Adipocyte (in vitro differentiated cells): Measurements from ENCODE around the gene SMO.

Experiments used
- DNase-seq: peaks from one replicate; pipeline ENCODE4 v3.0.0-alpha.2; 2015; ENCODE audit warnings: low read depth
- H3K27me3 ChIP-seq: replicated peaks from 2 replicates; pipeline ENCODE4 v1.7.0; 2013; ENCODE audit warnings: mild to moderate bottlenecking, low read length, moderate library complexity; ENCODE audit not compliant: control insufficient read depth, insufficient read depth
- H3K36me3 ChIP-seq: 2 replicates; pipeline ENCODE4 v1.7.0; 2013; ENCODE audit warnings: low read length, mild to moderate bottlenecking, moderate library complexity; ENCODE audit not compliant: control insufficient read depth, insufficient read depth, severe bottlenecking
- H3K4me1 ChIP-seq: 2 replicates; pipeline ENCODE4 v1.7.0; 2013; ENCODE audit warnings: mild to moderate bottlenecking, low read length, moderate library complexity; ENCODE audit not compliant: control insufficient read depth, insufficient read depth
- H3K4me3 ChIP-seq: 2 replicates; pipeline ENCODE4 v1.7.0; 2013; ENCODE audit warnings: mild to moderate bottlenecking, low read length, moderate library complexity
- H3K9ac ChIP-seq: 2 replicates; pipeline ENCODE4 v1.7.0; 2013; ENCODE audit warnings: mild to moderate bottlenecking, low read length, moderate library complexity
- H3K9me3 ChIP-seq: 2 replicates; pipeline ENCODE4 v1.7.0; 2013; ENCODE audit warnings: mild to moderate bottlenecking, low read length, moderate library complexity; ENCODE audit not compliant: control insufficient read depth

SMO gene

DNA sequence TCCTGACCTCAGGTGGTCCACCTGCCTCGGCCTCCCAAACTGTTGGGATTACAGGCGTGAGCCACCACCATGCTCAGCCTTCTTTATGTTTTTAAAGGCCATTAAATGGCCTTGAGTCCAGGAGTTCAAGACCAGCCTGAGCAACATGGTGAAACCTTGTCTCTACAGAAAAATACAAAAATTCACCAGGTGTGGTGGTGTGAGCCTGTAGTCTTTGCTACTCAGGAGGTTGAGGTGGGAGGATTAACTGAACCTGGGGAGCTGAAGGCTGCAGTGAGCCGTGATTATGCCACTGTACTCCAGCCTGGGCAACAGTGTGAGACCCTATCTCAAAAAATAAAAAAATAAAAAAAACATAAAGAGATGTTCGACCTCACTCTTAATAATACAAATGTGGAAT is 11.0 kb downstream of the SMO start:
- Histone ChIP-seq H3K9ac (no peak overlapping the region), H3K4me3 (no peak overlapping the region), H3K4me1 (no peaks in the 10 kb centered on the region), H3K36me3 (no peaks in the 10 kb centered on the region), H3K9me3 (no peaks in the 10 kb centered on the region), H3K27me3 (peaks cover 3% of the 10 kb centered on the region)
- DNase-seq = no peak

DNA sequence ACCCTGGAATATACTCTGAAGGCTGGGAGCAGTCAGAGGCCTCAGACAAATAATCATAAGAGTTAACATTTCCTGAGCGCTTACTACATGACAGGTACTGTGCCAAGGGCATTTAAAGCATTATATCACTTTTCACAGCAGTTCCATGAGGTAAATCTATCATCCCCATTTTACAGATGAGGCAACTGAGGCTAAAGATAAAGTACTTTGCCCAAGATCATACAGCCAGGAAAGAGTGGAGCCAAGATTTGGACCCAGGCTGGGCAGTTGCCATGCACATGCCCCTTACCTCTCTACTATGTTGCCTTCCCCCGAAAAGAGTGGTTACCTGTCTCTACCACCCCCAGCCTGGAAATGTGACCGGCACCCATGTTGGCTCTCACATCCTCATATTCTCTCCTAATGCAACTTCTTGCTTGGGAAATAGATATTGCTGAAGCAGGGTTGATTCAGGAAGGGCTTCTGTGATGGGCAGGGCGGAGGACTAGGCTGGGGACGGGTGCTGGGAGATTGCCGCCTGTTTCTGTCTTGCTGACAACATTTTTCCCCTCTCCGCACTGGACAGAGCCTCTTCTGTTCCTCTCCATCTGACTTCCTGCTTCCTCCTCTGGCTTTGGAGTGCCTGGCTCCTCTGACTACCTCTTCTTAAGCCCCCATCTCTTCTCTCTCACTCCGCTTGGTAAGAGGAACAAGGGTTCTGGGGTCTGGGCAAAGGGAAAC is 13.8 kb downstream of the SMO start:
- H3K9ac ChIP-seq = no peak overlapping the region
- no peaks in the 10 kb centered on the region for H3K4me1 ChIP-seq
- H3K4me3 ChIP-seq = no peak overlapping the region
- H3K27me3 ChIP-seq = peaks cover 8% of the 10 kb centered on the region
- no peak for DNase-seq
- H3K9me3 ChIP-seq = no peaks in the 10 kb centered on the region
- no peaks in the 10 kb centered on the region for H3K36me3 ChIP-seq

DNA sequence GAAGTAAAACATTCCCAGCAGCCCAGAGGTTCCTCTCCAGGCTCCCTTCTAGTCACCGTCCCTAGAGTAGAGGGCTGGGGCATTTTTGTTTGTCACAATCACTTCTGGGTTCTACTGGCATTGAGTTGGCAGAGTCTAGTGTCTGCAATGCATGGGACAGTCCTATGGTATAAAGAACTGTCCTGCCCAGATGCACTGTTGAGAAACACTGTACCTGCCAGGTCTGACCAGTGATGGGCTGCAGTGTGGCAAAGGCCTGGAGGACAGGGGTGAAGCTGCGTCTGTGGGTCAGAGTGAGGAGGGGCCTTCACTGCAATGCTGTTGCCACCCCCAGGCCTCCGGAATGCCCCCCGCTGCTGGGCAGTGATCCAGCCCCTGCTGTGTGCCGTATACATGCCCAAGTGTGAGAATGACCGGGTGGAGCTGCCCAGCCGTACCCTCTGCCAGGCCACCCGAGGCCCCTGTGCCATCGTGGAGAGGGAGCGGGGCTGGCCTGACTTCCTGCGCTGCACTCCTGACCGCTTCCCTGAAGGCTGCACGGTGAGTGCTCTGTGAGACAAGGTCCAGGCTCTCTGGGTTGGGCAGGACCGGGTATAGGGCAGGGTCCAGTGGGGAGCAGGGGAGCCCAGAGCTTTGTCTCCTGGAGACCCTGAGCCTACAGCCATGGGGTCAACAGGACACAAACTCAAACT is 14.8 kb downstream of the SMO start:
- Histone ChIP-seq H3K27me3 (peaks cover 11% of the 10 kb centered on the region), H3K36me3 (no peaks in the 10 kb centered on the region), H3K9me3 (no peaks in the 10 kb centered on the region), H3K4me3 (no peak overlapping the region), H3K9ac (no peak overlapping the region), H3K4me1 (no peaks in the 10 kb centered on the region)
- DNase-seq = no peak

DNA sequence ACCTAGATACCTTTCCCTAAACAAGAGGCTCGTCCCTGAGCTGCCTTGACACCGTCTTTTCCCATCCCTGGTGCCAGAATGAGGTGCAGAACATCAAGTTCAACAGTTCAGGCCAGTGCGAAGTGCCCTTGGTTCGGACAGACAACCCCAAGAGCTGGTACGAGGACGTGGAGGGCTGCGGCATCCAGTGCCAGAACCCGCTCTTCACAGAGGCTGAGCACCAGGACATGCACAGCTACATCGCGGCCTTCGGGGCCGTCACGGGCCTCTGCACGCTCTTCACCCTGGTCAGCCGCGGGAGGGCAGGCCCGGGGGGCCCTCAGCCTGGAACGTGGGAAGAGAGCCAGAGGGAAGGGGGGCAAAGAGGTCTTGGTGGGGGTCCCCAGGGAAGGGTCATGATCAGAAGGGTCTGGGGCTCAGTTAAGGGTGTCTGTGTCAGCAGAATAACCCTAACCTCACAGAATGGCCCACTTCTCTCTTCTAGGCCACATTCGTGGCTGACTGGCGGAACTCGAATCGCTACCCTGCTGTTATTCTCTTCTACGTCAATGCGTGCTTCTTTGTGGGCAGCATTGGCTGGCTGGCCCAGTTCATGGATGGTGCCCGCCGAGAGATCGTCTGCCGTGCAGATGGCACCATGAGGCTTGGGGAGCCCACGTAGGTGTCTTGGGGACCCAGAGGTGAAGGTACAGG is 16.8 kb downstream of the SMO start:
- H3K27me3 ChIP-seq = peaks cover 27% of the 10 kb centered on the region
- no peak overlapping the region for H3K4me3 ChIP-seq
- H3K9me3 ChIP-seq = no peaks in the 10 kb centered on the region
- H3K9ac ChIP-seq = no peak overlapping the region
- no peak for DNase-seq
- H3K4me1 ChIP-seq = no peaks in the 10 kb centered on the region
- H3K36me3 ChIP-seq = no peaks in the 10 kb centered on the region

DNA sequence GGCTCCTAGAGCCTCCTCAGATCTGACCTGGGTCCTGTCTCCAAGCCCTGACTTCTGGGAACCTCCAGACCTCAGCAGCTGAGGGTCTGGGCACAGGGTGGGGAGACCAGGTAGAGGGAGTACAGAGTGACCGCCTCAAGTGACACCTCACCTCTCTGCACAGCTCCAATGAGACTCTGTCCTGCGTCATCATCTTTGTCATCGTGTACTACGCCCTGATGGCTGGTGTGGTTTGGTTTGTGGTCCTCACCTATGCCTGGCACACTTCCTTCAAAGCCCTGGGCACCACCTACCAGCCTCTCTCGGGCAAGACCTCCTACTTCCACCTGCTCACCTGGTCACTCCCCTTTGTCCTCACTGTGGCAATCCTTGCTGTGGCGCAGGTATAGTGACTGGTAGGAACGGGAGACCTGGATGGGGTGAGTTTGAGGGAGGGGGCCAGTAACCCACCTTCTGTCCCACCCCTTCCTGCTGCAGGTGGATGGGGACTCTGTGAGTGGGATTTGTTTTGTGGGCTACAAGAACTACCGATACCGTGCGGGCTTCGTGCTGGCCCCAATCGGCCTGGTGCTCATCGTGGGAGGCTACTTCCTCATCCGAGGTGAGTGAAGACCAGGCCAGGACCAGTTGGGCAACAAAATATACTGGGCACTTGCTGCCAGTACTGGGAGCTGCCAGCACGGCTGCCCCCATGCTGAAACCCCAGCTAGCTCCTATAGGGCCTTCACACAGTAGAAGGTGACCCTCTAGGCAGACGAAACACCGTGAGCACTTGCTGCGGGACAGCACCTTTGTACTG is 17.8 kb downstream of the SMO start:
- H3K36me3 ChIP-seq = no peaks in the 10 kb centered on the region

DNA sequence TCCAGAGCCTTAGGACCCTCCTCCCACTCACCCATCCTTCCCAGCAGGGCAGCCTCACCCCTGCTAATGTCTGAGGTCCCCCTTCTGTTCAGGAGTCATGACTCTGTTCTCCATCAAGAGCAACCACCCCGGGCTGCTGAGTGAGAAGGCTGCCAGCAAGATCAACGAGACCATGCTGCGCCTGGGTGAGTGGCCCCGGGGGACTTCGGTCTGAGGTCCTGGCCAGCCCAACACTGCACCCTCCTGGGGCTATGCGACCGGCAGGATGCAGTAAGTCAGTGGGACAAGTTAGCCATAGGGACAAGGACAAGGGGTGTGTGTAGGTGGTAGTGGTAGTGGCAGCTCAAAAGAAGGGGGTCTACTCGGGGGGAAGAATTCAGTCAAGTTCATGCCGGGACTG is 20.2 kb downstream of the SMO start:
- no peak for DNase-seq
- Histone ChIP-seq H3K36me3 (no peaks in the 10 kb centered on the region), H3K9me3 (no peaks in the 10 kb centered on the region), H3K9ac (no peak overlapping the region), H3K4me3 (no peak overlapping the region), H3K4me1 (no peaks in the 10 kb centered on the region), H3K27me3 (peaks cover 39% of the 10 kb centered on the region)

More for the DNA sequence above, 17.8 kb downstream of the SMO start:
- Histone ChIP-seq H3K4me1 (no peaks in the 10 kb centered on the region), H3K4me3 (no peak overlapping the region), H3K9ac (no peak overlapping the region), H3K27me3 (peaks cover 34% of the 10 kb centered on the region), H3K9me3 (no peaks in the 10 kb centered on the region)
- no peak for DNase-seq

DNA sequence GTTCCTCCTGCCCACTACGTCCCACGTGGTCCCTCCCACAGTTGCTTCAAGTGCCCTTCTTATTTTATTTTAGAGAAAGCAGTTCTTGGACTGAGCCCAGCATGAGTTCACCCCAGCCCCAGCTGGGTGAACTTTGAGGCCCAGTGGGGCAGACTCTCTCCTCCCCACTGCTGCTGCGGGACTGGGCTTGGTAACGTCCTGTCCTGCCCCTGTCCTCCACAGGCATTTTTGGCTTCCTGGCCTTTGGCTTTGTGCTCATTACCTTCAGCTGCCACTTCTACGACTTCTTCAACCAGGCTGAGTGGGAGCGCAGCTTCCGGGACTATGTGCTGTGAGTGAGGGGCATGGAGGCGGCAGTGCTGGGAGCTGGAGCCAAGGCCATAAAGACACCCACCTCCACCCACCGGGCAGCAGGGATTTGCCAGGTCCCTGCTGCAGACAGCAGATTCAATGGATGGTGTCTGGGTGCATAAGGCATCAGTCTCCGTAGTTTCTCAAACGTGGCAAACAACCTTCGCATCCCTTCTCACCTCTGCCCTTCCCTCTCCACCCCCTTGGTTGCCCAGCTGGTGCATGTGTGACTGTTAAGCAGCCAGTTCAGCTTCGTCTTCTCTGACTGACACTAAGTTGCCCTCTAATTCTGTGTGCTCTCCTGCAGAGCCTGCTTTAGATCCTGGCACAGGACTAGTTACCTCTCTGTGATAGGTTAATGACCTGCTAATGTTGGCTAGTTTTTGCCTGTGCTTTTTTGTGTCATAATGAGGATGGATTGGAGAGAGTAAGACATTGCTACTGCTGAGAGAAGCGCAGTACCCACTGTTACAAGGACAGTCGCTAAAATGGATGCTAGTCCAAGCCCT is 20.9 kb downstream of the SMO start:
- Histone ChIP-seq H3K4me3 (no peak overlapping the region), H3K9me3 (no peaks in the 10 kb centered on the region), H3K27me3 (peaks cover 39% of the 10 kb centered on the region), H3K36me3 (no peaks in the 10 kb centered on the region), H3K9ac (no peak overlapping the region), H3K4me1 (no peaks in the 10 kb centered on the region)
- no peak for DNase-seq

DNA sequence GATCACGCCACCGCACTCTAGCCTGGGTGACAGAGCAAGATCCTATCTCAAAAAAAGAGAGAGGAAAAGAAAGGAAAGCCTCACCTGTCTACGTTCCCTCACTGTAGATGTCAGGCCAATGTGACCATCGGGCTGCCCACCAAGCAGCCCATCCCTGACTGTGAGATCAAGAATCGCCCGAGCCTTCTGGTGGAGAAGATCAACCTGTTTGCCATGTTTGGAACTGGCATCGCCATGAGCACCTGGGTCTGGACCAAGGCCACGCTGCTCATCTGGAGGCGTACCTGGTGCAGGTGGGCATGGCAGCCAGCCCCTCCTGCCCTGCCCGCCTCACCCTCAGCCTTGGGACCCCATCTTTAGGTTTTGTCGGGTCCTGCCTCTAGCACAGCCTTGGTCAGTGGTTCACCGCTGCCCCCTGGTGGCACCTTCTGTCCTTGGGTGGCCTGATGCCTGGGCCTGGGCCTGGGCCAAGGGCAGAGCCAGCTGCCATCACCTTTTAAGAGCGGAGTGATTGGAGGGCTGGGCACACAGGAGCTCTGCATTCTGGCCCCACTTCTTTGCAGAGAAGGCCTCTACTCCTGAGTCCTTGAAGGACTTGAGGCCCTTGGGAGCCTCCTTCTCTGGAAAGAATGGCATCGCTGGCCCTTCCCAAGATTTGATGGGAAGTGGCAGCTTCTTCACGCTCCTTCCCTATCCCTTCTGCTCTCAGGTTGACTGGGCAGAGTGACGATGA is 22.0 kb downstream of the SMO start:
- Histone ChIP-seq H3K27me3 (peaks cover 37% of the 10 kb centered on the region), H3K9me3 (no peaks in the 10 kb centered on the region), H3K4me1 (no peaks in the 10 kb centered on the region), H3K36me3 (no peaks in the 10 kb centered on the region), H3K4me3 (no peak overlapping the region), H3K9ac (no peak overlapping the region)
- peak; percentile 85 for DNase-seq

DNA sequence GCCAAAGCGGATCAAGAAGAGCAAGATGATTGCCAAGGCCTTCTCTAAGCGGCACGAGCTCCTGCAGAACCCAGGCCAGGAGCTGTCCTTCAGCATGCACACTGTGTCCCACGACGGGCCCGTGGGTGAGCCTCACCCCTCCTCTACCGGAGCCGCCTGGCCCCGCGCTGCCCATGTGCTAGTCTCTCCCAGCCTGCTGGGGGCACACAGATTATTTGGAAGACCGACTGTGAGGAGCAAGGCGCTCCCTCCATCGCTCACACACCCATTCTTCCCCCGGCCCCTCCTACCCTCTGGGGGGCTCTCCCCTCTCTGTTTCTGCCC is 22.5 kb downstream of the SMO start:
- no peaks in the 10 kb centered on the region for H3K4me1 ChIP-seq
- H3K36me3 ChIP-seq = no peaks in the 10 kb centered on the region
- no peak overlapping the region for H3K4me3 ChIP-seq
- no peak overlapping the region for H3K9ac ChIP-seq
- DNase-seq = no peak
- peaks cover 37% of the 10 kb centered on the region for H3K27me3 ChIP-seq
- no peaks in the 10 kb centered on the region for H3K9me3 ChIP-seq

DNA sequence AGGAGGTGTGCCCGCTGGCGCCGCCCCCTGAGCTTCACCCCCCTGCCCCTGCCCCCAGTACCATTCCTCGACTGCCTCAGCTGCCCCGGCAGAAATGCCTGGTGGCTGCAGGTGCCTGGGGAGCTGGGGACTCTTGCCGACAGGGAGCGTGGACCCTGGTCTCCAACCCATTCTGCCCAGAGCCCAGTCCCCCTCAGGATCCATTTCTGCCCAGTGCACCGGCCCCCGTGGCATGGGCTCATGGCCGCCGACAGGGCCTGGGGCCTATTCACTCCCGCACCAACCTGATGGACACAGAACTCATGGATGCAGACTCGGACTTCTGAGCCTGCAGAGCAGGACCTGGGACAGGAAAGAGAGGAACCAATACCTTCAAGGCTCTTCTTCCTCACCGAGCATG is 23.7 kb downstream of the SMO start:
- Histone ChIP-seq H3K27me3 (peaks cover 35% of the 10 kb centered on the region), H3K36me3 (no peaks in the 10 kb centered on the region), H3K9me3 (no peaks in the 10 kb centered on the region), H3K4me3 (no peak overlapping the region), H3K4me1 (no peaks in the 10 kb centered on the region), H3K9ac (no peak overlapping the region)
- DNase-seq = no peak
